CMK (cell line): ENCODE results near the gene C1GALT1.
"Not testable (repeated sequence)": the region's sequence is repeated elsewhere in the genome, so short reads cannot be mapped to it uniquely, and the experiment has no call there.

Experiments
- DNase-seq: peaks from one replicate; pipeline ENCODE4 v3.0.0-alpha.2; 2010; ENCODE audit warnings: low read depth

Gene C1GALT1

GRCh38 chr7:7182156-7183060, at the start of gene C1GALT1:
Gene C1GALT1, plus strand, starts transcription at chr7:7182544. Its CDS starts 51,776 bp downstream, at chr7:7234320.
- peak; percentile 93 for DNase-seq

- no peak for DNase-seq
Observed at GRCh38 chr7:7134046-7134445, 48.3 kb upstream of the C1GALT1 start.

- no peak for DNase-seq
Observed at GRCh38 chr7:7135074-7135473, 47.3 kb upstream of the C1GALT1 start.

GRCh38 chr7:7135924-7136323, 46.4 kb upstream of the C1GALT1 start:
- not testable (repeated sequence) for DNase-seq

GRCh38 chr7:7136466-7137381, 45.6 kb upstream of the C1GALT1 start:
- no peak for DNase-seq

GRCh38 chr7:7138897-7139296, 43.4 kb upstream of the C1GALT1 start:
- DNase-seq, result no peak

- not testable (repeated sequence) for DNase-seq
Observed at GRCh38 chr7:7143404-7143803, 38.9 kb upstream of the C1GALT1 start.

- not testable (repeated sequence) for DNase-seq
Observed at GRCh38 chr7:7145151-7145550, 37.2 kb upstream of the C1GALT1 start.

GRCh38 chr7:7146837-7147236, 35.5 kb upstream of the C1GALT1 start:
- DNase-seq, result no peak

GRCh38 chr7:7148798-7149481, 33.4 kb upstream of the C1GALT1 start:
- DNase-seq, result no peak

- no peak for DNase-seq
Observed at GRCh38 chr7:7151285-7151684, 31.1 kb upstream of the C1GALT1 start.

GRCh38 chr7:7151865-7152264, 30.5 kb upstream of the C1GALT1 start:
- DNase-seq, result no peak

- DNase-seq, result no peak
Observed at GRCh38 chr7:7152315-7152714, 30.0 kb upstream of the C1GALT1 start.

GRCh38 chr7:7154355-7154754, 28.0 kb upstream of the C1GALT1 start:
- DNase-seq, result not testable (repeated sequence)

- DNase-seq, result no peak
Observed at GRCh38 chr7:7156663-7157062, 25.7 kb upstream of the C1GALT1 start.

- peak; percentile 75 for DNase-seq
Observed at GRCh38 chr7:7157177-7157886, 25.0 kb upstream of the C1GALT1 start.

- DNase-seq, result no peak
Observed at GRCh38 chr7:7157887-7158271, 24.5 kb upstream of the C1GALT1 start.

- no peak for DNase-seq
Observed at GRCh38 chr7:7159063-7159658, 23.2 kb upstream of the C1GALT1 start.

GRCh38 chr7:7164591-7164990, 17.8 kb upstream of the C1GALT1 start:
- DNase-seq, result no peak

GRCh38 chr7:7165372-7165771, 17.0 kb upstream of the C1GALT1 start:
- DNase-seq, result no peak

- no peak for DNase-seq
Observed at GRCh38 chr7:7166318-7166717, 16.0 kb upstream of the C1GALT1 start.
